Activated T-helper 1 cell treated with anti-CD3 and anti-CD28 coated beads, Interleukin-2, amount 50 U/mL, for 16 hours (primary cell): ENCODE results near the gene BIRC5.
"Not testable (repeated sequence)": the region's sequence is repeated elsewhere in the genome, so short reads cannot be mapped to it uniquely, and the experiment has no call there.

Source experiments
- DNase-seq, 2 donors: peaks; one replicate each; pipeline ENCODE4 v3.0.0-alpha.2; 2020; ENCODE audit warnings: low read depth in 1 of 2, low spot score in 1 of 2

BIRC5 gene

DNA sequence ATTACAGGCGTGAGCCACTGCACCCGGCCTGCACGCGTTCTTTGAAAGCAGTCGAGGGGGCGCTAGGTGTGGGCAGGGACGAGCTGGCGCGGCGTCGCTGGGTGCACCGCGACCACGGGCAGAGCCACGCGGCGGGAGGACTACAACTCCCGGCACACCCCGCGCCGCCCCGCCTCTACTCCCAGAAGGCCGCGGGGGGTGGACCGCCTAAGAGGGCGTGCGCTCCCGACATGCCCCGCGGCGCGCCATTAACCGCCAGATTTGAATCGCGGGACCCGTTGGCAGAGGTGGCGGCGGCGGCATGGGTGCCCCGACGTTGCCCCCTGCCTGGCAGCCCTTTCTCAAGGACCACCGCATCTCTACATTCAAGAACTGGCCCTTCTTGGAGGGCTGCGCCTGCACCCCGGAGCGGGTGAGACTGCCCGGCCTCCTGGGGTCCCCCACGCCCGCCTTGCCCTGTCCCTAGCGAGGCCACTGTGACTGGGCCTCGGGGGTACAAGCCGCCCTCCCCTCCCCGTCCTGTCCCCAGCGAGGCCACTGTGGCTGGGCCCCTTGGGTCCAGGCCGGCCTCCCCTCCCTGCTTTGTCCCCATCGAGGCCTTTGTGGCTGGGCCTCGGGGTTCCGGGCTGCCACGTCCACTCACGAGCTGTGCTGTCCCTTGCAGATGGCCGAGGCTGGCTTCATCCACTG is at the start of gene BIRC5:
Gene BIRC5, plus strand, starts transcription at position 238 of the 690 bp plus-strand sequence. Its CDS starts 64 bp downstream, at position 302.
- DNase-seq = peak; percentile 86 to 87

DNA sequence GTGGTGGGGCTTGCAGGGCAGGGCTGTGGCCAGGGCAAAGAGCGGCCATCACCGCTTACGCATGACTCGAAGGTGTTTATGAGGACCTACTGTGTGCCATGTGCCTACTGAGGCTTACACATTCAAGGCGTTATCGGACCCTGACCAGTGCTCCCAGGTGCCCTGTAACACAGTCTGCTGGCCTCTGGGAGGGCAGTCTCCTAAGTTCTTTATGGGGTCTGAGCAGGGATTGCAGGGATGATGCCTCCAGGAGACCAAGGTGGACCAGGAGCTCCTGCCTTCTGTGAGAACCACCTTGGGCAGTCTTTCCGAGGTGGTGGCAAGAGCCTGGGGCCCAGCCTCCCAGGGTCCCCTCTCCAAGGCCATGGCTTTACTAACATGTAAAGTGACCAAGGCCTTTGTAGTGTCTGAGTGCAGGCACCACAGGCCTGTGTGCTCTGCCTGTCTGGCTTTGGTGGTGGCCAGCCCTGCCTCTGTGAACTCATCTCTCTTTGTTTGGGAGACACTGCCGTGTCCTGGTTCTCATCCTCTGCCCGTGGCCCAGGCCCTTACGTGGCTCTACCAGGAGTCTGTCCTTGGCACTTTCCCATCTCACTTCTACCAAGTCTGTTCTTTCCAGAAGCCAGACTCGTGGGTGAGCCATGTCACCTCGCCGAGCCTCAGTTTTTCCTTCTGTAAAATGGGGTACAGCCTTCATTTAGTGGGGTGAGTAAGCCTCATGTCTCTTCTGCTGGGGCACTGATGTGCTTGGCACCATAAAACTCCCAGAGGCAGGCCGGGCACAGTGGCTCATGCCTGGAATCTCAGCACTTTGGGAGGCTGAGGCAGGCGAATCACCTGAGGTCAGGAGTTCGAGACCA is 49.1 kb upstream of the BIRC5 start:
- DNase-seq = no peak

DNA sequence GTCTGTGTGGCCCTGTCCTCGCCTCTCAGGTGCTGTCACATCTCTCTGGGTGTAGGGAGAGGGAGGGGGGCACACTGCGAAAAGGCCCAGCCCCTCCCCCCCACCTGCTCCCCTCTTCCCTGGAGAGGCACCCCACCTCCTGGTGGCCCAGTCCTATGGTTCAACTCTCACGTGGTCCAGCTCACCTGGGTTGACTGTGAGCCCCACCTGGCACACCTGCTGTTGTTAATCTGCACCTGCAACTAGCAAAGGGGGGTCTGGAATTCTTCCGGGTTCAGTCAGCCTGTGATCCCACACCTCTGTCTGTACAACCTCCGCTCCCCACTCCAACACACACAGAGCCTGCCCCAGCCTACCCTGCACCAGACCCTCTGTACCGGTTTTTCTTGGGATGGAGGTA is 47.6 kb upstream of the BIRC5 start:
- no peak for DNase-seq

DNA sequence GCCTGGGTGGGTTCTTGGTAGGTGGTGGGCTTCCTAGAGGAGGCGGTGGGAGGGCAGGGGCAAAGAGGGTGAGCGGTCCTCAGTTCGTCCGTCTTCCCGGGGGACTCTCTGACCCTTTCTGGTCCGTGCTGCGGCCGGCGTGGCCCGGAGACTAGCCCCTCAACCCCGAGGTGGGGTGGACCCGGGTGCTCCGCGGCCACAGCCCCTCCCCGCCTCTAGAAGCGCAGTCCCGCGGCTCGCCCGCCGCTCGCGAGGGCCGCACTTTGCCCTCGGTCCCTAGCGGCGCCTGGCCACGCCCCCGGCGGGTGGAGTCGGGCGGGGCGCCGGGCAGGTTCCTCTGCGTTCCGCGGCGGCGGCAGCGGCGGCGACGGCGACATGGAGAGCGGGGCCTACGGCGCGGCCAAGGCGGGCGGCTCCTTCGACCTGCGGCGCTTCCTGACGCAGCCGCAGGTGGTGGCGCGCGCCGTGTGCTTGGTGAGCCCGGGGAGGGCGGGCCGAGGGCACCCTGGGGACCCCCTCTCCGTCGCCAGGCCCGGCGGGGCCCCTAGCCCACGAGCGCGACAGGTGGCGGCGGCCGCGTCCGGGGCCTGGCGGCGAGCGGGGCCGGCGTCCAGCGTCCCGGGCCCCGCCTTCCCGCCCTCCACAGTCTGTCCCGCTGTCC is 45.7 kb upstream of the BIRC5 start, which contains the start of gene SYNGR2:
Gene SYNGR2, plus strand, starts transcription at position 340 of the 661 bp plus-strand sequence. Its CDS starts 36 bp downstream, at position 376.
- DNase-seq = peak; percentile 74 to 82

DNA sequence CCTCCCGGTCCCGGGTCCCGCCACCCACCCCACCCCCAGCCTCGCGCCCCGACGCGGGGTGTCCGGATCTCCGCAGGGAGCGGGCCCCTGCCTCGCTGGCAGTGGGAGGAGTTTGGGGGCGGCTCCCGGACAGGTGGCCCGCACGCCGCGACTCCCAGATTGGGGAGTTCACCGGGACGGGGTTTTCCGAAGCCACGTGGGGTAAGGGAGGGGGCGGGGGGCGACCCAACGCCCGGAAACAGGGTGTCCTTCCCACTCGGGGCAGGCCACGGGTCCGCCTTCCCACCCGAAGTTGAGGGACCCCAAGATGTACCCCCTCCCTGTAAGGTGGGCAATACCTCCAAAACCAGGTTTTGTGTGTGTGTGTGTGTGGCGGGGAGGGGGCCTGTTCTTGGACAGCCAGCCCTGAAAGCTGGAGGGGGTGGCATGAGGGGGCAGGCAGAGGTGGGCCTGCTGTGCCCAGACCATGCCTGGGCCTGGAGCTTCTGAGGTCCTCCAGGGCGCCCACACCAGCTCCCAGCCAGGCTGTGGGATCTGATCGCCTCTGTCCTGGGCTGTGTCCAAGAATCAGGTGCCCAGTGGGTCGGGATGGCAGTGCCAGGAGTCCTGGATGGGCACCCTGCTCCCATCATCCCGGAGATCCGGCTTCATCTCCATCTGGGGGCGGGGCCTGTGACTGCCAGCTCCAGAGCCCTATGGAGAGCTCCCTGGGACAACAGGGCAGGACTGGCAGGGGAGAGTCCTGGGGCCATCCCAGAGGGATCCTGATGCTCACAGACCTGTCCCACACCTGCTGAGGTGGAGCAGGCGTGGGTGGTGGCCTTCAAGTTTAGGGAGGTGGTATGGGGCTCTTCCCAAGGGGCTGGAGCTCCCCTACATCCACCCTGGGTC is 44.9 kb upstream of the BIRC5 start:
- DNase-seq = peak in 1 of 2 donors; percentile 57

DNA sequence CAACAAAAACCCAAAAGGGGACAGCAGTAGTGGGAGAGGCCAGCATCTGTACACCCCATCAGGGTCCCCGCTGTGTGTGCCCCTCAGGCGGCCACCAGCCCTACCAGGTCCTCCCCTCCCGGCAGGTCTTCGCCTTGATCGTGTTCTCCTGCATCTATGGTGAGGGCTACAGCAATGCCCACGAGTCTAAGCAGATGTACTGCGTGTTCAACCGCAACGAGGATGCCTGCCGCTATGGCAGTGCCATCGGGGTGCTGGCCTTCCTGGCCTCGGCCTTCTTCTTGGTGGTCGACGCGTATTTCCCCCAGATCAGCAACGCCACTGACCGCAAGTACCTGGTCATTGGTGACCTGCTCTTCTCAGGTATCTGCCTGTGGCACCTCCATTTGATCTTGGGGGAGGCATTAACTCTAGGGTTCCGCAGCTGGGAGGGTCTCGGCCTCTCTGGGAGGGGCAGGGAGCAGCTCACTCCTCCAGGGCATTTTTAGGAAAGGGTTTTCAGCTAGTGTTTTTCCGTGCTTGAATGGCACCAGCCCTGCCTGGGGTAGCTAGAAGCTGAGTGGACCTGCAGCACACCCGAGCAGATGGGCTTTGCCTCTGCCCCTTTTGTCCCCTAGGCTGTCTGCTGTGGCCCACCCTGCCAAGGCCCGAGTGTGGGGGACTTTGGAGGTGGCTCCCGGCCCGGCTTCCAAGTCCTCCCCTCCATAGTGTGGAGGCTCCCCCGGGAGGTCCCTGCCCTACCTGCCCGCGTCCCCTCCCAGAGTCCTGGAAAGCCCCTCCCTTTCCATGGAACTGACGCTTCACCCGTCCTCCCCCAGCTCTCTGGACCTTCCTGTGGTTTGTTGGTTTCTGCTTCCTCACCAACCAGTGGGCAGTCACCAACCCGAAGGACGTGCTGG is 43.1 kb upstream of the BIRC5 start:
- no peak for DNase-seq

DNA sequence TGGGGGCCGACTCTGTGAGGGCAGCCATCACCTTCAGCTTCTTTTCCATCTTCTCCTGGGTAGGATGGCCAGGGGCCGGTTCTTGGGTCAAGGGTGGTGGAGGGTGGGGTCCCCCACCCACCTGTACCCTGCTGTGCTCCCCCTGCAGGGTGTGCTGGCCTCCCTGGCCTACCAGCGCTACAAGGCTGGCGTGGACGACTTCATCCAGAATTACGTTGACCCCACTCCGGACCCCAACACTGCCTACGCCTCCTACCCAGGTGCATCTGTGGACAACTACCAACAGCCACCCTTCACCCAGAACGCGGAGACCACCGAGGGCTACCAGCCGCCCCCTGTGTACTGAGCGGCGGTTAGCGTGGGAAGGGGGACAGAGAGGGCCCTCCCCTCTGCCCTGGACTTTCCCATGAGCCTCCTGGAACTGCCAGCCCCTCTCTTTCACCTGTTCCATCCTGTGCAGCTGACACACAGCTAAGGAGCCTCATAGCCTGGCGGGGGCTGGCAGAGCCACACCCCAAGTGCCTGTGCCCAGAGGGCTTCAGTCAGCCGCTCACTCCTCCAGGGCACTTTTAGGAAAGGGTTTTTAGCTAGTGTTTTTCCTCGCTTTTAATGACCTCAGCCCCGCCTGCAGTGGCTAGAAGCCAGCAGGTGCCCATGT is 42.3 kb upstream of the BIRC5 start:
- DNase-seq = not testable (repeated sequence)

DNA sequence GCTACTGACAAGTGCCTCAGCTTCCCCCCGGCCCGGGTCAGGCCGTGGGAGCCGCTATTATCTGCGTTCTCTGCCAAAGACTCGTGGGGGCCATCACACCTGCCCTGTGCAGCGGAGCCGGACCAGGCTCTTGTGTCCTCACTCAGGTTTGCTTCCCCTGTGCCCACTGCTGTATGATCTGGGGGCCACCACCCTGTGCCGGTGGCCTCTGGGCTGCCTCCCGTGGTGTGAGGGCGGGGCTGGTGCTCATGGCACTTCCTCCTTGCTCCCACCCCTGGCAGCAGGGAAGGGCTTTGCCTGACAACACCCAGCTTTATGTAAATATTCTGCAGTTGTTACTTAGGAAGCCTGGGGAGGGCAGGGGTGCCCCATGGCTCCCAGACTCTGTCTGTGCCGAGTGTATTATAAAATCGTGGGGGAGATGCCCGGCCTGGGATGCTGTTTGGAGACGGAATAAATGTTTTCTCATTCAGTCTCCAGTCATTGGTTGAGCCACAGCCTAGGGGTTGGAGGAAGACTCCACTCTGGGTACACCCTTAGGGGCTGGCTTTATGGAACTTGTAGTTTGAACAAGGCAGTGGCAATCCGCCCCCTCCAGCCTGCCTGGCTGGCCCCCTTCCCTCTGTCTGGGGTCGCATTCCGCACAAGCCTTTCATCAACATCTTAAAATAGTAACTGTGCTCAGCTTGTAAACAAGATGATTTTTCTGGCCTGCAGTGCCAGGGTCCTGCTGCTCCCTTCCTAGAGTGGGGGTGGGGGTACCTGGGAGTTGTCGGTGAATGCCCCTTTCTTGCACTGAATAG is 41.6 kb upstream of the BIRC5 start:
- DNase-seq = no peak

DNA sequence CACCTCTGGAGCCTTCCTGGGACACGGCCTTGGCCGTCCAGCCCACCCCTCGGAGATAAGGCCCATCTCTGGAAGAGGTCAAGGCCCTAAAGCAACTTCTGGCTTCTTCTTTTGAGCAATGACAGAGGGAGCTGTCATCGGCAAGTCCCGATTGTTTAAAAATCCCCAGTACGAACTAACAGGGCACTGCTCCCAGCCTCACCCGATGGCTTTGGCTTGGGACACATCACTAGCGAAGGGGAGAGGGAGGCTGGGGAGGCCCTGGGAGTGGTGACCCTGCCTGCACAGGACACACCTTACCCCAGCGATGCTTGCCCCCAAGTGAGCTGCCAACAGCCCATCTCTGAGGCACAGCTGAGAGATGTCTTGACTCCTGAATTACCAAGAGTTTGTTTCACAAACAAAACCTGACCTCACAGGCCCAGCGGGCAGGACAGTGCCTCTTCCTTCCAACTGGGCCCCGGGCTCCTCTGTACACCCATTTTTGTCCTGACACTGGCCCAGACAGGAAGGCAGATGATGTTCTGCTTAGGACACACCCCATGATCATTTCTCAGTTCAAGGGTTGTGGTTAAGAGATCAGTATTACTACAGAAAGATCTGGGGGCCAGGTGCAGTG is 40.8 kb upstream of the BIRC5 start:
- DNase-seq = no peak

DNA sequence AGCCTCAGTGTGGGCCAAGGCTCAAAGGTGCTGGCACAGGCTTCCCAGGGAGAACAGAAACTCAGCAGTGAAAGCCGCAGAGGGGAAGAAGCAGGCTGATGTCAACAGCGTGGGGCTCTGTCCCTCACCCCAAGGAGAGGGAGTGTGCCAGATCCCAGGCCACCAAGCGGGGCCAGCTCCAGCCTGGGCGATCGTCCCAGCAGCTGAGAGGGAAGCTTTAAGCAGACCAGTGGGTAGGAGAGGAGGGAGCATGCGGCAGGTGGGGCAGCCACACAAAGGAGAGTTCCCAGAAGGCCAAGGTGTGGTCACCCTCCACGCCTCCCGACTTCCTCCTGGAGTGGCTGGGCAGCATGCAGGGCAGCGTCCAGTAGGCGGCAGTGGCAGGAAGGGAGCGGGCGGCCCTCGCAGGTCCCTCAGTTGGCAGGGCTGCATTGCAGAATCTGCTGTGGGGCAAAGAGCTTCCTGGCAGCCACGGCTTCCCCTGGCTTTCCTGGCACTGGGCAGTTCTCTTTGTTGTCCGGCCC is 39.6 kb upstream of the BIRC5 start:
- no peak for DNase-seq

DNA sequence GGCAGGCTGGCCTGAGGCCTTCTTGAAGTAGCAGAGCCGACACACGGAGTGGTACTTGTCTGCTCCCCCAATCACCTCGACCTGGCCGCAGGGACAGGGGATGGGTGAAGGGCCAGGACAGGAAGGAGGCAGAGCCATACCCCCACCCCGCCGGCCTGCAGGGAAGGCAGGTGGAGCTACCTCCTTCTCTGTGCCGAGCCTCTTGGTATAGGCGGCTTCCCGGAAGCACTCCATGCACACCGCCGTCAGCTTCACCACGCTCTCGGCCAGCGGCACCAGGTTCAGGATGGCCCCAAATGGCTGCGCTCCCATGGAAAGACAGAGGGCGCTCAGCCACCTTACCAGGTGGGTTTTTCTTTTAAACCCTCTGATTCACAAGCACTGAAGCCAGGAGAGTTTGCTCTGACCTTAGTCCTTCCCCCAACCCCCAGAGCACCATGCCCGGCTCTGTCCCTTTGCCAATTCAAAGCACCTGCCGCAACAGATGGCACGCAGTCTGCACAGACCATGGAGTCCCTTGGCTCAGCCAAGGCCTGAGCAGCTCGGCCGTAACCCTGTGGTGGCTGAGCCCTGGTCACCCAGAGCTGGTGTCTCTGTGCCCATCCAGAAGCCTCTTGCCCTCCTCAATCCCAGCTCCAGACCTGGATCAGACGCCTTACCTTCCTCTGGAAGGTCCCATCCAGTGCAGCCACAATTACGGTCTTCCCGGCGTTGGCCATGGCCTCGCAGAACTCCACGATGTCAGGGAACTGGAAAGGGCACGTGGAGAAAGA is 39.0 kb upstream of the BIRC5 start:
- no peak for DNase-seq

DNA sequence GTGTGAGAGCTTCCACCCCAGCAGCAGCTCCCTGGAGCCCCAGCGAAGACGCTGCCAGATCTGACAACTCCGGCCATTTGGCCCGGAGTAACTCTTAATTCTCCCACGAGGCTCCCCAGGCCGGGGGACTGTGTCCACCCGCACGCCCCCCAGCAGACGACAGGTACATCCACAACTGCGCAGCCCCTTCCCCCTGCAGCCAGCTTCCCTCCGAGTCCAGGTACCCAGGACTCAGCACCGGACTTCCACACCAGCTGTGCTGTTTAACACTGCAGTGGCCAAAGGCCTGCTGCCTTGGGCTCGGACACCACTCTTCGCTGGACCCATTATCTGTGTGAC is 38.4 kb upstream of the BIRC5 start:
- no peak for DNase-seq

DNA sequence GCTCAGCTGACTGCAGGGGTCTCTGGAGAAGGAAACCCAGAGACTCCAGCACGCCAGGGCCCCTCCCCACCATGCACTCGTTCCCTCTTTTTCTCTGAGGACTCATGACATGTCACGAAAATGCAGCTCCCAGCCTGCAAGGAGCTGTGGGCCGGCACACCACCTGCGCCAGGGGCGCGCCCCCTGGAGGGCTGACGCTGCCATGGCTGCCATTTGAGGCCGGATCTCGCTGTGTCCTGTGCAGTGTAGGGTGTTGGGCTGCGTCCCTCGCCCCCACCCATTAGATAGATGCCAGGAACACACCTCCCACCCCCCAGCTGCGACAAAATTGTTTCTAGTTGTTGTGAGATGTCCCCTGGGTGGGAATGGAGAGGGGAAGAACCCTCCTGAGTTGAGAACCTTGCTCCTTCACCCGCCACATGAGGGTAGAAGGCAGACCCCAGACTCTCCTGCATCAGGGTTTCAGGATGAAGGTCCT is 37.5 kb upstream of the BIRC5 start:
- peak; percentile 62 to 66 for DNase-seq

DNA sequence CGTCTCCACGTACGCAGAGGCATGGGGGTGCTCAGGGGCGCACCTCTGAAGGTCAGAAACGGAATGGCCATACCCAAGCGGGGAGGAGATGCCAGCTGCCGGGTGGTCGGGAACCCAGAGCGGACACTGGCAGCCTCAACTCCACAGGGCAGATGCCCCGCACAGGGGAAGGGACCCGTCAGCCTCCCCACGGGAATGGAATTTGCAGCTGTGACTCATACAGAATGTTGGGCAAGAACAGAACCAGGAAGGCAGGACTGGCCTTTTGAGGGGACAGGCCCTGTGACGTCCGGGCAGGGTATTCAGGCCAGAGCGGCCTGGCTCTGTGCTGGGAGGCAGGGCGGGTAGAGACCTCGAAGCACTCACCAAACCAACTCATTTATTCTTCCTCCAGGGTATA is 34.7 kb upstream of the BIRC5 start:
- DNase-seq = no peak

DNA sequence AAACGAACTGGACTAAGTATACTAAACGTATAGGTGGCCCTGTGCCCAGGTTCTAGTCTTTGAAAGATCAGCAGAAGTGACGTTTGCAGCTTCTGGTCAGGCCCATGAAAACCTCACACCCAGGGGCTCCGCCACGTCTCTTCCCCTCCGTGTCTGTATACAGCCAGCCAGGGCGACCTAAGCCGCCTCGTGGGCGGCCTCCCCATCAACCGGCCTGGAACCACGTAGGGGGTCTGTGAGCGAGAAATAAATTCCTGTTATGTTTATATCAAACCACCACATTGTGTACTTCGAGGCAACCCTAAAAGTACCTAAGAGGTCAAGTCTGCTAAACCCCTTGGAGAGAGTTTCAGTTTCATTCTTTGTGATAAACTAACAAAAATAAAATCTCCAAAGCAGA is 34.0 kb upstream of the BIRC5 start:
- DNase-seq = no peak

DNA sequence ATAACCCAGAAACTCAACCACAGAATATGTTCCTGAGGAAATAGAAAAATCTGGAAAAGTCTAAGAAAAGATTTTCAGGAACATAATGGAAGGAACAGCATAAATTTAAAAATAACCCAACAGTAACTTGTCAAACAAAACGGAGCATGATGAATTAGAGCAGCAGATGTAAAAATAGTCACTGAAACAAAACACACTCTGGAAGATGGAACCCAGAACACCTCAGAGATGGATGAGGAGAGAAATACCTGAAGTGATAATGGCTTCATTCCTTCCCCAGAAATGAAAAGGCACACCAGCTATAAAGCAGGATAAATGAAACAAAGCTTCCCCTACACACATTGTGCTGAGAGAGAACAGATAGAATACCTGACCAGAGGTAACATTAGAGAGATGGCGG is 33.5 kb upstream of the BIRC5 start:
- DNase-seq = no peak

DNA sequence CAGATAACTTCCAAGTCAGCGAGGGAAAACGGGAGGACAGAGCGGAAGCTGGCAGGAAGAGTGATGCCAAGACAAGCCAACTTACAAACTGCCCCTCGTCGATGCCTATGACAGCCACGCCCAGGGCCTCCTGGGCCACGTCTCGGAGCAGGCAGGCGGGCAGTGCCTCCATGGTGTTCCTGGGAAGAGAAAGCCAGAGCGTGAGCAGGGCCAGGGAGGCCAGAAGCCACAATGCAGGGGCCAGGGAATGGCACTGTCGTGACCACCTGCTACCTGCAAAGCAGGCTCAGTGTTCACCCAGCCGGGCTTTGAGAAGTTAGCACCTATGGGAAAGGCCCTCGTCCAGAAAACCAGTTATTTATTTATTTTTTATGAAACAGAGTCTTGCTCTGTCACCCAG is 31.5 kb upstream of the BIRC5 start:
- no peak for DNase-seq
